MM.1S (cell line): ENCODE measurements around the gene CROCC2.
A peak's percentile ranks its signal among the peaks of the same experiment; 100 is the strongest.

Experiments
- DNase-seq: peaks from one replicate; pipeline ENCODE4 v3.0.0-alpha.2; 2015
- H2AFZ ChIP-seq: fragments of 300-600 bp; sonication (generic); 2 replicates; pipeline ENCODE4 v1.6.0; 2016; ENCODE audit warnings: antibody characterized with exemption, low read length
- H3F3A ChIP-seq: fragments of 300-600 bp; sonication (generic); 2 replicates; pipeline ENCODE4 v1.6.1; 2016; ENCODE audit warnings: mild to moderate bottlenecking, antibody characterized with exemption, low read length, moderate library complexity, mixed read lengths; ENCODE audit not compliant: insufficient read depth
- H3K27ac ChIP-seq: fragments of 300-600 bp; sonication (generic); 2 replicates; pipeline ENCODE4 v1.5.1; 2016; ENCODE audit warnings: mild to moderate bottlenecking, low read length
- H3K27me3 ChIP-seq: fragments of 300-600 bp; sonication (generic); replicated peaks from 2 replicates; pipeline ENCODE4 v1.6.0; 2016; ENCODE audit warnings: low read length; ENCODE audit not compliant: insufficient read depth
- H3K36me3 ChIP-seq: fragments of 300-600 bp; sonication (generic); replicated peaks from 2 replicates; pipeline ENCODE4 v1.6.1; 2016; ENCODE audit warnings: mild to moderate bottlenecking, low read length, mixed read lengths; ENCODE audit not compliant: insufficient read depth
- H3K4me1 ChIP-seq: fragments of 300-600 bp; sonication (generic); 2 replicates; pipeline ENCODE4 v1.6.1; 2016; ENCODE audit warnings: low read length, mixed read lengths
- H3K4me2 ChIP-seq: fragments of 300-600 bp; sonication (generic); 2 replicates; pipeline ENCODE4 v1.6.0; 2016; ENCODE audit warnings: low read depth, low read length
- H3K4me3 ChIP-seq: fragments of 300-600 bp; sonication (generic); 2 replicates; pipeline ENCODE4 v1.5.1; 2016; ENCODE audit warnings: low read length, mixed read lengths
- H3K79me2 ChIP-seq: fragments of 300-600 bp; sonication (generic); 2 replicates; pipeline ENCODE4 v1.6.1; 2016; ENCODE audit warnings: mixed run types, low read length, mixed read lengths
- H3K9ac ChIP-seq: fragments of 300-600 bp; sonication (generic); 2 replicates; pipeline ENCODE4 v1.6.1; 2016; ENCODE audit warnings: low read length, mixed read lengths
- H3K9me2 ChIP-seq: fragments of 300-600 bp; sonication (generic); replicated peaks from 2 replicates; pipeline ENCODE4 v1.6.1; 2016; ENCODE audit warnings: mild to moderate bottlenecking, low read length, mixed read lengths; ENCODE audit not compliant: insufficient read depth
- H3K9me3 ChIP-seq: fragments of 300-600 bp; sonication (generic); replicated peaks from 2 replicates; pipeline ENCODE4 v1.6.1; 2016; ENCODE audit warnings: mild to moderate bottlenecking, low read length, mixed read lengths; ENCODE audit not compliant: insufficient read depth
- H4K20me1 ChIP-seq: fragments of 300-600 bp; sonication (generic); 2 replicates; pipeline ENCODE4 v1.6.1; 2016; ENCODE audit warnings: mild to moderate bottlenecking, low read length, moderate library complexity, mixed read lengths; ENCODE audit not compliant: insufficient read depth
- CTCF ChIP-seq: fragments of 300-600 bp; sonication (generic); IDR thresholded peaks from 2 replicates; pipeline ENCODE4 v1.5.1; 2016; ENCODE audit warnings: antibody characterized with exemption, low read length, mixed read lengths
- EZH2 ChIP-seq: fragments of 300-600 bp; sonication (generic); optimal IDR thresholded peaks from 2 replicates; pipeline ENCODE3; 2017; ENCODE audit warnings: low read depth, mild to moderate bottlenecking, antibody characterized with exemption, low read length, mixed read lengths
- EZH2phosphoT487 ChIP-seq: fragments of 300-600 bp; sonication (generic); IDR thresholded peaks from 2 replicates; pipeline ENCODE4 v1.6.1; 2018; ENCODE audit warnings: antibody characterized with exemption, low read length

Gene CROCC2

GRCh38 chr2:240988571-240989271 lies 82.6 kb downstream of the CROCC2 start:
- Histone ChIP-seq H3K27me3 (peaks cover 9% of the 10 kb centered on the region; the same call in 1 of the 2 replicates), H3K4me1 (no peaks in the 10 kb centered on the region), H3F3A (no peaks in the 10 kb centered on the region), H3K4me3 (no peak overlapping the region), H3K9me3 (no peaks in the 10 kb centered on the region), H3K27ac (no peak overlapping the region), H3K9ac (no peak overlapping the region), H3K79me2 (no peaks in the 10 kb centered on the region), H3K9me2 (no peaks in the 10 kb centered on the region), H3K4me2 (no peak overlapping the region), H3K36me3 (no peaks in the 10 kb centered on the region), H2AFZ (no peak overlapping the region), H4K20me1 (no peaks in the 10 kb centered on the region)
- no peak for TF ChIP-seq CTCF
- TF ChIP-seq EZH2phosphoT487: no peak
- no peak for TF ChIP-seq EZH2
- no peak for DNase-seq

GRCh38 chr2:240989451-240990265 lies 83.5 kb downstream of the CROCC2 start:
- no peaks in the 10 kb centered on the region for H3K36me3 ChIP-seq
- peaks cover 14% of the 10 kb centered on the region; the same call in 1 of the 2 replicates for H3K27me3 ChIP-seq
- no peaks in the 10 kb centered on the region for H3K9me3 ChIP-seq
- H3K9me2 ChIP-seq: no peaks in the 10 kb centered on the region
- DNase-seq: peak; percentile 19
- H3K4me2 ChIP-seq: no peak overlapping the region
- H3K79me2 ChIP-seq: no peaks in the 10 kb centered on the region
- no peak overlapping the region for H3K27ac ChIP-seq
- no peak overlapping the region for H3K4me3 ChIP-seq
- H3F3A ChIP-seq: no peaks in the 10 kb centered on the region
- H2AFZ ChIP-seq: no peak overlapping the region
- no peak overlapping the region for H3K9ac ChIP-seq
- TF ChIP-seq CTCF (peak; percentile 30), EZH2phosphoT487 (no peak), EZH2 (no peak)
- no peaks in the 10 kb centered on the region for H3K4me1 ChIP-seq
- H4K20me1 ChIP-seq: no peaks in the 10 kb centered on the region

DNA sequence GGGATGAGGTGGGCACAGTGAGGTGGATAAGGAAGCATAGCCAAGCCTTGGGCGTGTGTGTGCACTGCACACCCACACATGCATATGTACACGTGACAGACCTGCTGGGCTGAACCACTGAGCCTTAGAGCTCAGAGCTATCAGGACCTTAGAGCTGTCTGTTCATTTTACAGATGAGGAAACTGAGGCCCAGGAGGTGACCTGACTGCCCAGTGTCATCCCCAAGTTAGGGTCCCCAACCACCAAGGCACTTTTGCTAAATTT lies 84.1 kb downstream of the CROCC2 start:
- no peaks in the 10 kb centered on the region for H3K36me3 ChIP-seq
- H3K9ac ChIP-seq: no peak overlapping the region
- H4K20me1 ChIP-seq: no peaks in the 10 kb centered on the region
- DNase-seq: no peak
- no peaks in the 10 kb centered on the region for H3F3A ChIP-seq
- H3K4me1 ChIP-seq: no peaks in the 10 kb centered on the region
- no peak overlapping the region for H2AFZ ChIP-seq
- no peaks in the 10 kb centered on the region for H3K79me2 ChIP-seq
- no peak overlapping the region for H3K4me3 ChIP-seq
- peaks cover 14% of the 10 kb centered on the region; the same call in 1 of the 2 replicates for H3K27me3 ChIP-seq
- no peak for TF ChIP-seq EZH2phosphoT487
- no peak for TF ChIP-seq CTCF
- H3K9me2 ChIP-seq: no peaks in the 10 kb centered on the region
- H3K27ac ChIP-seq: no peak overlapping the region
- H3K9me3 ChIP-seq: no peaks in the 10 kb centered on the region
- no peak overlapping the region for H3K4me2 ChIP-seq
